Hepatocyte (in vitro differentiated cells): Measurements from ENCODE around the gene CD44. TPM values are rescaled to one million over a fixed set of nuclear protein-coding genes. Genes with fewer than 3 reads are reported as not detected.

Source experiments
- DNase-seq: peaks from one replicate; pipeline ENCODE4 v3.0.0-alpha.2; 2016; ENCODE audit warnings: low spot score
- H2AFZ ChIP-seq: fragments of 200-600 bp; sonication (generic); 2 replicates; pipeline ENCODE4 v1.6.0; 2016; ENCODE audit warnings: antibody characterized with exemption, mild to moderate bottlenecking
- H3K27ac ChIP-seq: fragments of 200-600 bp; sonication (generic); 2 replicates; pipeline ENCODE4 v1.5.1; 2016; ENCODE audit warnings: mild to moderate bottlenecking
- H3K27me3 ChIP-seq: fragments of 200-600 bp; sonication (generic); 2 replicates; pipeline ENCODE4 v1.6.1; 2016
- H3K36me3 ChIP-seq: fragments of 200-600 bp; sonication (generic); replicated peaks from 2 replicates; pipeline ENCODE4 v1.5.1; 2016; ENCODE audit warnings: low read depth; ENCODE audit not compliant: insufficient read depth
- H3K4me1 ChIP-seq: fragments of 200-600 bp; sonication (generic); 2 replicates; pipeline ENCODE4 v1.5.1; 2016; ENCODE audit warnings: mild to moderate bottlenecking, moderate library complexity; ENCODE audit not compliant: insufficient read depth
- H3K4me2 ChIP-seq: fragments of 200-600 bp; sonication (generic); 2 replicates; pipeline ENCODE4 v1.6.0; 2016
- H3K4me3 ChIP-seq: fragments of 200-600 bp; sonication (generic); 2 replicates; pipeline ENCODE4 v1.5.1; 2016; ENCODE audit warnings: mild to moderate bottlenecking
- H3K79me2 ChIP-seq: fragments of 200-600 bp; sonication (generic); 2 replicates; pipeline ENCODE4 v1.6.0; 2017; ENCODE audit warnings: mild to moderate bottlenecking
- H3K9me2 ChIP-seq: fragments of 200-600 bp; sonication (generic); replicated peaks from 2 replicates; pipeline ENCODE4 v1.6.0; 2017; ENCODE audit warnings: mild to moderate bottlenecking; ENCODE audit not compliant: insufficient read depth
- H3K9me3 ChIP-seq: fragments of 200-600 bp; sonication (generic); 2 replicates; pipeline ENCODE4 v1.5.1; 2016; ENCODE audit warnings: low read depth, mild to moderate bottlenecking
- H4K20me1 ChIP-seq: fragments of 200-600 bp; sonication (generic); 2 replicates; pipeline ENCODE4 v1.6.0; 2016; ENCODE audit warnings: mild to moderate bottlenecking; ENCODE audit not compliant: insufficient read depth, poor library complexity, severe bottlenecking
- EZH2 ChIP-seq: fragments of 200-600 bp; sonication (generic); IDR thresholded peaks from 2 replicates; pipeline ENCODE4 v1.6.1; 2016; ENCODE audit warnings: antibody characterized with exemption, mild to moderate bottlenecking, borderline replicate concordance
- EZH2phosphoT487 ChIP-seq: fragments of 200-600 bp; sonication (generic); IDR thresholded peaks from one replicate; pipeline ENCODE4 v1.6.1; 2018; ENCODE audit warnings: antibody characterized with exemption, mild to moderate bottlenecking, low read depth, moderate library complexity; ENCODE audit not compliant: unreplicated experiment, severe bottlenecking
- WGBS: methylation state at CpG from one replicate; pipeline ENCODE4 v1.1.6; 2016; ENCODE audit warnings: low lambda C conversion rate; ENCODE audit errors: missing lambda C conversion rate; 5-methylcytosine and 5-hydroxymethylcytosine counted together
- polyA plus RNA-seq: library from polyadenylated mRNA; unstranded; fragments of >200 nt; fragmentation: Nextera tagmentation; extraction: Ambion mirVana; gene quantifications from 2 replicates; pipeline ENCODE4 v1.2.1, GENCODE V29; 2016
- total RNA-seq: library from RNA; depleted of rRNA; stranded (reverse); fragments of >200 nt; gene quantifications from 2 replicates; pipeline ENCODE4 v1.2.3, GENCODE V29; 2014
- TF ChIP-seq, protein P1 (sequence below): fragments of 200-600 bp; sonication (generic); IDR thresholded peaks from 2 replicates; pipeline ENCODE4 v1.5.1; 2016; ENCODE audit warnings: antibody characterized with exemption, mild to moderate bottlenecking; ENCODE audit not compliant: poor library complexity

Gene CD44
- total and polyA plus RNA-seq, 2 experiments from 2014 or later = 17.5 to 29.5 TPM

GRCh38 chr11:35174666-35175065, 35.7 kb downstream of the CD44 start:
- DNase-seq = no peak
- TF ChIP-seq EZH2phosphoT487 (no peak), EZH2 (no peak)
- TF ChIP-seq, protein P1, sequence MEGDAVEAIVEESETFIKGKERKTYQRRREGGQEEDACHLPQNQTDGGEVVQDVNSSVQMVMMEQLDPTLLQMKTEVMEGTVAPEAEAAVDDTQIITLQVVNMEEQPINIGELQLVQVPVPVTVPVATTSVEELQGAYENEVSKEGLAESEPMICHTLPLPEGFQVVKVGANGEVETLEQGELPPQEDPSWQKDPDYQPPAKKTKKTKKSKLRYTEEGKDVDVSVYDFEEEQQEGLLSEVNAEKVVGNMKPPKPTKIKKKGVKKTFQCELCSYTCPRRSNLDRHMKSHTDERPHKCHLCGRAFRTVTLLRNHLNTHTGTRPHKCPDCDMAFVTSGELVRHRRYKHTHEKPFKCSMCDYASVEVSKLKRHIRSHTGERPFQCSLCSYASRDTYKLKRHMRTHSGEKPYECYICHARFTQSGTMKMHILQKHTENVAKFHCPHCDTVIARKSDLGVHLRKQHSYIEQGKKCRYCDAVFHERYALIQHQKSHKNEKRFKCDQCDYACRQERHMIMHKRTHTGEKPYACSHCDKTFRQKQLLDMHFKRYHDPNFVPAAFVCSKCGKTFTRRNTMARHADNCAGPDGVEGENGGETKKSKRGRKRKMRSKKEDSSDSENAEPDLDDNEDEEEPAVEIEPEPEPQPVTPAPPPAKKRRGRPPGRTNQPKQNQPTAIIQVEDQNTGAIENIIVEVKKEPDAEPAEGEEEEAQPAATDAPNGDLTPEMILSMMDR = no peak
- H3K9me2 ChIP-seq = no peaks in the 10 kb centered on the region
- no peaks in the 10 kb centered on the region for H3K27me3 ChIP-seq
- no peaks in the 10 kb centered on the region for H4K20me1 ChIP-seq
- H2AFZ ChIP-seq = no peak overlapping the region
- H3K4me1 ChIP-seq = peaks cover 9% of the 10 kb centered on the region
- WGBS = 65% methylated on average over 3 of the region's 3 CpGs
- H3K9me3 ChIP-seq = no peaks in the 10 kb centered on the region
- H3K79me2 ChIP-seq = no peaks in the 10 kb centered on the region
- H3K27ac ChIP-seq = no peak overlapping the region
- H3K36me3 ChIP-seq = no peaks in the 10 kb centered on the region
- no peak overlapping the region for H3K4me2 ChIP-seq
- H3K4me3 ChIP-seq = no peak overlapping the region

DNA sequence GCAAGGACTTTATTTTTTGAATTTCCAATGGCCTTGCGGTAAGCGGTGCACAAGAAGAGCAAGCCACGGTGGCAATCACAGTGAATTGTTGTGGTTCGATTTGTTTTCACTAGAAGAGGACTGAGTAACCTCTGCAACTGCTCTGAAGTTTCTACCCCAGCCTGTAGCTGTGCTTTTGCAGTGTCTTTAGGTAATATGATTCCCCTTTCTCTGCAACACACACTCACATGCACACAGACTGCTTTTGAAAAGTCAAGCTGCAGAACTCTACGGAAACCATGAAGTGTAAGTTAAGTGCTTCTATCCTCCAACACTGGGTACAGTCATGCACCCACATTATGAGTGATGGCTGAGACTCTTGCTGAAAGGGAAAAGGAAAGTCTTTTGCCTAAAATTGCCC, 38.4 kb downstream of the CD44 start:
- H3K9me2 ChIP-seq = no peaks in the 10 kb centered on the region
- no peak overlapping the region for H3K27ac ChIP-seq
- no peak for DNase-seq
- H3K27me3 ChIP-seq = no peaks in the 10 kb centered on the region
- H4K20me1 ChIP-seq = no peaks in the 10 kb centered on the region
- no peaks in the 10 kb centered on the region for H3K36me3 ChIP-seq
- H3K4me2 ChIP-seq = no peak overlapping the region
- TF ChIP-seq EZH2phosphoT487 (no peak), EZH2 (no peak)
- TF ChIP-seq, protein P1 = no peak
- H3K79me2 ChIP-seq = no peaks in the 10 kb centered on the region
- H3K9me3 ChIP-seq = no peaks in the 10 kb centered on the region
- 77% methylated on average over 5 of the region's 5 CpGs for WGBS
- no peak overlapping the region for H3K4me3 ChIP-seq
- H3K4me1 ChIP-seq = peaks cover 9% of the 10 kb centered on the region
- no peak overlapping the region for H2AFZ ChIP-seq

DNA sequence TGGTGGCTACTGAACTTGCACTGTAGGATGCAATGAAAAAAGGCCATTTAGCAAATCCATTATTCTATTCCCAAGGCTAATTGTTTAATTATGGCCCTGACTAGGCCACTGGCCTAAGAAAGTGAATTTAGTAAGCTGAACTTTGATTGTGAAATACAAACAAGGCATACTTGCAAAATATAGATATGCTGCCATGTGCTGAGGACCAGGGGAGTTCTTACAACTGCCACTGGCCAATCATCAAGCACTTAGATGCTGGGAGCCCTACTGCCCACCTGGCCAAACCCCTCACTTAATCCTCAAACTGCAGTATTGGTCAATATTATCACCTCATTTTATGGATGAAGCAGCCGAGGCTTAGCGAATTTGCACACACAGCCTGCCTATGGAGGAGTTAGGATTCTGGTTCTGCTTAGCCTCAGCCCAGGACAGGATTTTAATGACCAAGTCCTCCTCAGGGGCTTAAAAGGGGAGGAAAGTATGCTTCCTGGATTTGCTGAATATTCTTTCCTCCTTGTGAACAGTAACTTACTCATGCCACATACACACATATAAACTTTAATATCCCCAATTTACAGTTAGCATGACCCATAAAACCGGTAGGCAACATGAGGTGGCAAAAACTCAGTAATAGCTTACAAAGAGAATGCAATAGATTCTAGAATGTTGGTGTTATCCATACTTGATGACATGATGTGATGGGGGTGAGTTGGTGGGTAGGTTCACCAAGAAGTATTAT, 39.3 kb downstream of the CD44 start:
- no peak overlapping the region for H3K27ac ChIP-seq
- peaks cover 9% of the 10 kb centered on the region for H3K4me1 ChIP-seq
- no peaks in the 10 kb centered on the region for H3K79me2 ChIP-seq
- no peak for DNase-seq
- H3K9me3 ChIP-seq = no peaks in the 10 kb centered on the region
- no peaks in the 10 kb centered on the region for H3K36me3 ChIP-seq
- 71% methylated on average over 3 of the region's 3 CpGs for WGBS
- no peaks in the 10 kb centered on the region for H3K27me3 ChIP-seq
- no peak overlapping the region for H2AFZ ChIP-seq
- no peaks in the 10 kb centered on the region for H3K9me2 ChIP-seq
- H4K20me1 ChIP-seq = no peaks in the 10 kb centered on the region
- H3K4me2 ChIP-seq = no peak overlapping the region
- no peak overlapping the region for H3K4me3 ChIP-seq
- TF ChIP-seq, protein P1 = no peak
- no peak for TF ChIP-seq EZH2
- no peak for TF ChIP-seq EZH2phosphoT487
